Lower leg skin (tissue), 4 donors: Measurements from ENCODE around the gene RNF224. TPM values are rescaled to one million over a fixed set of nuclear protein-coding genes. Genes with fewer than 3 reads are reported as not detected.
"Not testable (repeated sequence)": the region's sequence is repeated elsewhere in the genome, so short reads cannot be mapped to it uniquely, and the experiment has no call there.

Experiments used
- DNase-seq, 2 donors: peaks; one replicate each; pipeline ENCODE4 v3.0.0-alpha.2; 2019; ENCODE audit warnings: low spot score in 2 of 2
- H3K4me3 ChIP-seq: fragments of 200-600 bp; sonication (generic); 2 replicates; pipeline ENCODE4 v1.5.1; 2017; ENCODE audit warnings: mild to moderate bottlenecking, low read depth; ENCODE audit not compliant: poor library complexity, severe bottlenecking
- CTCF ChIP-seq, 3 donors: fragments of 450-650 bp; IDR thresholded peaks; one replicate each; pipeline ENCODE4 v1.5.1; 2016; ENCODE audit warnings: antibody characterized with exemption in 3 of 3, mild to moderate bottlenecking in 3 of 3, moderate library complexity in 2 of 3
- POLR2A ChIP-seq, 2 donors: fragments of 450-650 bp; IDR thresholded peaks; one replicate each; pipeline ENCODE4 v1.6.1; 2016 to 2017; ENCODE audit warnings: antibody characterized with exemption in 2 of 2, mild to moderate bottlenecking in 1 of 2, moderate library complexity in 1 of 2
- whole genome bisulfite sequencing, 2 donors: methylation state at CpG; one replicate each; pipeline ENCODE4 v1.1.5; 2018; 5-methylcytosine and 5-hydroxymethylcytosine counted together
- intact Hi-C: fragments of 100-400 bp; cut with DNase I; formaldehyde crosslinking; loops from one replicate; pipeline ENCODE4 v1.15.0; 2023; ENCODE audit warnings: low total_unique reads
- total RNA-seq, 4 donors: library from RNA; depleted of rRNA; stranded (reverse); fragments of >200 nt; gene quantifications; one replicate each; pipeline ENCODE4 v1.1.0, GENCODE V29; 2016

The RNF224 gene
- total RNA-seq, 4 donors from 2014 or later, result 0.25 to 3.2 (median 2.4) TPM; not detected in 1

GRCh38 chr9:137241490-137242268, 14.4 kb downstream of the RNF224 start:
- no peak for TF ChIP-seq CTCF (IDR thresholded peaks at IDR 0.05)
- TF ChIP-seq POLR2A (IDR thresholded peaks at IDR 0.05), result no peak
- peak; percentile 57 to 95 for DNase-seq
- intact Hi-C loops, result no loop called here
- peak overlapping the region; percentile 73 for H3K4me3 ChIP-seq
- WGBS, 2 donors, result 0 to 4% methylated on average over 12 to 58 of the region's 83 CpGs

GRCh38 chr9:137242269-137243203, 15.2 kb downstream of the RNF224 start:
- no peak for DNase-seq
- intact Hi-C loops, result no loop called here
- TF ChIP-seq POLR2A (IDR thresholded peaks at IDR 0.05), result no peak
- TF ChIP-seq CTCF (IDR thresholded peaks at IDR 0.05), result no peak
- WGBS, 2 donors, result 64 to 78% methylated on average over 32 to 36 of the region's 36 CpGs
- H3K4me3 ChIP-seq, result peak overlapping the region; percentile 73

- intact Hi-C loops, DNase-seq, H3K4me3 ChIP-seq: not testable (repeated sequence)
- 75 to 84% methylated on average over 18 of the region's 18 CpGs for WGBS, 2 donors
Observed at GRCh38 chr9:137243266-137243625, 15.9 kb downstream of the RNF224 start.

- intact Hi-C loops, result no loop called here
- WGBS, 2 donors, result 47 to 75% methylated on average over 13 to 14 of the region's 15 CpGs
- H3K4me3 ChIP-seq, result no peak overlapping the region
- TF ChIP-seq CTCF (IDR thresholded peaks at IDR 0.05) (no peak), POLR2A (IDR thresholded peaks at IDR 0.05) (no peak)
- DNase-seq, result no peak
Observed at GRCh38 chr9:137243626-137244485, 16.6 kb downstream of the RNF224 start.

- WGBS, 2 donors, result 44 to 48% methylated on average over 26 to 27 of the region's 36 CpGs
- TF ChIP-seq CTCF (IDR thresholded peaks at IDR 0.05) (no peak), POLR2A (IDR thresholded peaks at IDR 0.05) (no peak)
- DNase-seq, result no peak
- intact Hi-C loops, result no loop called here
- H3K4me3 ChIP-seq, result no peak overlapping the region
Observed at GRCh38 chr9:137244486-137245449, 17.5 kb downstream of the RNF224 start.
